Measurements from ENCODE around the gene CD300E.
"Not testable (repeated sequence)": the region's sequence is repeated elsewhere in the genome, so short reads cannot be mapped to it uniquely, and the experiment has no call there.

CD300E gene

GRCh38 chr17:74635418-74635817 is 11.9 kb upstream of the CD300E start:
- Histone ChIP-seq H3K36me3 (no peaks in the 10 kb centered on the region), H3K9me3 (no peaks in the 10 kb centered on the region), H3K27ac (no peak overlapping the region), H3K4me3 (ENCODE audit: low read depth in 1 of 2, low read length in 1 of 2) (no peak overlapping the region), H3K4me1 (ENCODE audit: control insufficient read depth in 1 of 2, insufficient read depth in 1 of 2, low read depth in 1 of 2, low read length in 1 of 2) (peaks cover 29 to 34% of the 10 kb centered on the region in 2 experiments), H3K27me3 (peaks cover 80% of the 10 kb centered on the region)
- TF ChIP-seq, protein P1, sequence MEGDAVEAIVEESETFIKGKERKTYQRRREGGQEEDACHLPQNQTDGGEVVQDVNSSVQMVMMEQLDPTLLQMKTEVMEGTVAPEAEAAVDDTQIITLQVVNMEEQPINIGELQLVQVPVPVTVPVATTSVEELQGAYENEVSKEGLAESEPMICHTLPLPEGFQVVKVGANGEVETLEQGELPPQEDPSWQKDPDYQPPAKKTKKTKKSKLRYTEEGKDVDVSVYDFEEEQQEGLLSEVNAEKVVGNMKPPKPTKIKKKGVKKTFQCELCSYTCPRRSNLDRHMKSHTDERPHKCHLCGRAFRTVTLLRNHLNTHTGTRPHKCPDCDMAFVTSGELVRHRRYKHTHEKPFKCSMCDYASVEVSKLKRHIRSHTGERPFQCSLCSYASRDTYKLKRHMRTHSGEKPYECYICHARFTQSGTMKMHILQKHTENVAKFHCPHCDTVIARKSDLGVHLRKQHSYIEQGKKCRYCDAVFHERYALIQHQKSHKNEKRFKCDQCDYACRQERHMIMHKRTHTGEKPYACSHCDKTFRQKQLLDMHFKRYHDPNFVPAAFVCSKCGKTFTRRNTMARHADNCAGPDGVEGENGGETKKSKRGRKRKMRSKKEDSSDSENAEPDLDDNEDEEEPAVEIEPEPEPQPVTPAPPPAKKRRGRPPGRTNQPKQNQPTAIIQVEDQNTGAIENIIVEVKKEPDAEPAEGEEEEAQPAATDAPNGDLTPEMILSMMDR (IDR thresholded peaks at IDR 0.05): no peak

DNA sequence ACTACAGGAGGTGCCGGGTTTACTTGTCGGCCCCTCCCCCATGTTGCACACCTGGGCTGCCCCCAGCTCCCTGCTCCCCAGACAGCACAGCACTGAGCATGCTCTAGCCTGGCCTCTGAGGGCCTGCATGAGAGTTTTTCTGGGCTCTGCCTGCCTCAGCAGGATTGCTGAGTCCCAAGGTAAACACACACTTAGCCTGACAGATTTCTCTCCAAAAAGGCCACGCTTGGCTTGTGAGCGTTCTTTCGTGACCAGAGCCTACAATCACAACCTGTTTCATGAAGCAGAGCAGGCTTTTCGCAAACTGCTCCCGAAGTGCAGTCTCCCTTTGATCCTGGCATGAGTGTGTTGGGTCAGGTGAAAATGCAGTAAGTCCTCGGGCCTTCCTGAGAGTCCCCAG is 9.8 kb upstream of the CD300E start:
- no peaks in the 10 kb centered on the region for H3K36me3 ChIP-seq
- H3K4me1 ChIP-seq (ENCODE audit: control insufficient read depth in 1 of 2, insufficient read depth in 1 of 2, low read depth in 1 of 2, low read length in 1 of 2): peaks cover 20 to 32% of the 10 kb centered on the region in 2 experiments
- H3K27me3 ChIP-seq: peaks cover 68% of the 10 kb centered on the region
- H3K4me3 ChIP-seq (ENCODE audit: low read depth in 1 of 2, low read length in 1 of 2): no peak overlapping the region
- TF ChIP-seq, protein P1 (IDR thresholded peaks at IDR 0.05): no peak
- no peak overlapping the region for H3K27ac ChIP-seq
- no peaks in the 10 kb centered on the region for H3K9me3 ChIP-seq

GRCh38 chr17:74632617-74633016 is 9.1 kb upstream of the CD300E start:
- peak overlapping the region; percentile 82 for H3K27ac ChIP-seq
- TF ChIP-seq, protein P1 (IDR thresholded peaks at IDR 0.05): no peak

DNA sequence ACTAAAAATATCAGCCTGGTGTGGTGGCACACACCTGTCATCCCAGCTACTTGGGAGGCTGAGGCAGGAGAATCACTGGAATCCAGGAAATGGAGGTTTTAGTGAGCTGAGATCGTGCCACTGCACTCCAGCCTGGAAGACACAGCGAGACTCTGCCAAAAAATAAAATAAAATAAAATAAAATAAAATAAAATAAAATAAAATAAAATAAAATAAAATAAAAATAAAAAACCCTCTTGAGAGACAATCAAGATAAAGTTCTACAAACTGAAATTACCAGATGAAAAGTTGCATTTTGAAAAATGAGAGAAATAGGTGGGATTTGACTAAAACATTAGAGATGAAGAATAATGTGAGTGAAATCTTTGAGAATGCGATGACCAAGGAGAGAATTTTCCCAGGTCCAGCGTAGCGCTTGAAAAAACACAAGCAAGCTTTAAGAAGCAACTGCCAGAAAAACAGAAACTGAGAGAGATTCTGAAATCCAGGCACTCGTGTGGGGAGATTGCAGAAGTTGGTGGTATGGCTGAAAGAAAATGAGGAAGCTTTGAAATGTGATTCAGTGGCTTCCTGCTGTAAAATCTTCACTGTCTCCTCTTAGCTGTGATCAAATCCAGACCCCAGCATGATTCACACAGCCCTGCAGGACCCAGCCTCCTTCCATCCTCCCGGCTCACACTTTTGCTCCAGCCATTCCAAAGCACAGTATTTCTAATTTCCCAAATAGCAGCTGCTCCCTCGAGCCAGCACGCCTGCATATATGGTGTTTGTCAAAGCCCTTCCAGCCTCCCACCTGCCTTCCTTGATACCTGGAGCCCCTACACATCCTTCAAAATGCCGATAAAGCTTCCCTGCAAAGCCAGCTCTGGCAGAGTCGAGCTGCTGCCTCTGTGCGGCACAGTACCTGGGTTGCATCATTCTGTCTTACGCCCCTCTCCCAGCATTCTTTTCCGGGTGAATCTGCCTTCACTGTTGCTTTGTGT is 8.2 kb upstream of the CD300E start:
- TF ChIP-seq, protein P1 (IDR thresholded peaks at IDR 0.05): no peak
- Histone ChIP-seq H3K4me3 (ENCODE audit: low read depth in 1 of 2, low read length in 1 of 2) (peak overlapping the region; percentile 25 to 37), H3K27ac (peak overlapping the region; percentile 82), H3K9me3 (no peaks in the 10 kb centered on the region), H3K4me1 (ENCODE audit: control insufficient read depth in 1 of 2, insufficient read depth in 1 of 2, low read depth in 1 of 2, low read length in 1 of 2) (peaks cover 20 to 32% of the 10 kb centered on the region in 2 experiments), H3K27me3 (peaks cover 66% of the 10 kb centered on the region), H3K36me3 (no peaks in the 10 kb centered on the region)

More at GRCh38 chr17:74632617-74633016, 9.1 kb upstream of the CD300E start:
- peaks cover 66% of the 10 kb centered on the region for H3K27me3 ChIP-seq
- H3K36me3 ChIP-seq: no peaks in the 10 kb centered on the region
- no peaks in the 10 kb centered on the region for H3K9me3 ChIP-seq
- H3K4me3 ChIP-seq (ENCODE audit: low read depth in 1 of 2, low read length in 1 of 2): no peak overlapping the region
- peaks cover 20 to 32% of the 10 kb centered on the region in 2 experiments for H3K4me1 ChIP-seq (ENCODE audit: control insufficient read depth in 1 of 2, insufficient read depth in 1 of 2, low read depth in 1 of 2, low read length in 1 of 2)

DNA sequence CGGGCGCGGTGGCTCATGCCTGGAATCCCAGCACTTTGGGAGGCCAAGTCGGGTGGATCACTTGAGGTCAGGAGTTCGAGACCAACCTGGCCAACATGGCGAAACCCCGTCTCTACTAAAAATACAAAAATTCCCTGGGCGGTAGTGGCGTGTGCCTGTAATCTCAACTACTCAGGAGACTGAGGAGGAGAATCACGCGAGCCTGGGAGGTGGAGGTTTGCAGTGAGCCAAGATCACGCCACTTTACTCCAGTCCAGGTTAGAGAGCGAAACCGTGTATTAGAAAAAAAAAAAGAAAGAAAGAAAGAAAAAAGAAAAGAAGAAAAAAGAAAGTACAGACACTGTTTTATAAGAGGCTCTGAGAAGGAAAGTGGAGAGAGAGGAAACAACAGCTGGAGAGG is 6.7 kb upstream of the CD300E start:
- Histone ChIP-seq H3K4me1 (ENCODE audit: control insufficient read depth in 1 of 2, insufficient read depth in 1 of 2, low read depth in 1 of 2, low read length in 1 of 2) (peaks cover 20 to 32% of the 10 kb centered on the region in 2 experiments), H3K27ac (peak overlapping the region; percentile 54), H3K27me3 (peaks cover 66% of the 10 kb centered on the region)
- H3K4me3 ChIP-seq (ENCODE audit: low read depth in 1 of 2, low read length in 1 of 2); H3K9me3 ChIP-seq; H3K36me3 ChIP-seq: not testable (repeated sequence)

DNA sequence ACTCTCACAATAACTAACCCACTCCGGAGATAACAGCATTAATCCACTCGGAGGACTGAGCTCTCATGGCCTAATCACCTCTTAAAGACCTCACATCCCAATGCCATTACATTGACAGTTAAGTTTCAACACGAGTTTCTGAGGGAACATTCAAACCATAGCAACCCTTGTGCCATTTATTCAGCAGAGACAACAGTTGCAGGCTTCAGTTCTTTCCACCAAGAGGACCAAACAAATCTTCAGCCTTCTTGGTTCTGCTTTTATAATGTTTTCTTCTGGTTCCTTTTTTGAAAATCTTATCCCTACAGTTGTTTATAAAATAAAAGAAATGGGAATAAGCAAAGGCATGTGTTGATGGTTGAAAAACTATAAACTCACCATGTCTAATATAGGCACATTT is 2.1 kb upstream of the CD300E start:
- no peaks in the 10 kb centered on the region for H3K9me3 ChIP-seq
- H3K4me1 ChIP-seq (ENCODE audit: control insufficient read depth in 1 of 2, insufficient read depth in 1 of 2, low read depth in 1 of 2, low read length in 1 of 2): peaks cover 4 to 13% of the 10 kb centered on the region in 2 experiments
- no peaks in the 10 kb centered on the region for H3K36me3 ChIP-seq
- H3K4me3 ChIP-seq (ENCODE audit: low read depth in 1 of 2, low read length in 1 of 2): no peak overlapping the region
- H3K27ac ChIP-seq: no peak overlapping the region
- TF ChIP-seq, protein P1 (IDR thresholded peaks at IDR 0.05): no peak
- H3K27me3 ChIP-seq: peaks cover 82% of the 10 kb centered on the region
